Endodermal cell (in vitro differentiated cells): Measurements from ENCODE around the gene VKORC1L1. TPM values are rescaled to one million over a fixed set of nuclear protein-coding genes. Genes with fewer than 3 reads are reported as not detected.

Experiments used
- DNase-seq: peaks from one replicate; pipeline ENCODE4 v3.0.0-alpha.2; 2017
- H3K27ac ChIP-seq: 2 replicates; pipeline ENCODE4 v1.5.1; 2013; ENCODE audit warnings: mild to moderate bottlenecking, low read depth, low read length, moderate library complexity
- H3K27me3 ChIP-seq: 2 replicates; pipeline ENCODE4 v1.6.1; 2013; ENCODE audit warnings: mild to moderate bottlenecking, low read length, moderate library complexity; ENCODE audit not compliant: insufficient read depth, control insufficient read depth, poor library complexity, severe bottlenecking
- H3K36me3 ChIP-seq: 2 replicates; pipeline ENCODE4 v1.7.0; 2013; ENCODE audit warnings: mild to moderate bottlenecking, low read length, moderate library complexity; ENCODE audit not compliant: control insufficient read depth, insufficient read depth
- H3K4me1 ChIP-seq: one replicate; pipeline ENCODE4 v1.7.0; 2013; ENCODE audit warnings: low read length; ENCODE audit not compliant: control insufficient read depth, insufficient read depth
- H3K4me3 ChIP-seq: 2 replicates; pipeline ENCODE4 v1.5.1; 2013; ENCODE audit warnings: mild to moderate bottlenecking, low read length, moderate library complexity
- H3K9ac ChIP-seq: 2 replicates; pipeline ENCODE4 v1.6.1; 2013; ENCODE audit warnings: mild to moderate bottlenecking, low read length, moderate library complexity; ENCODE audit not compliant: poor library complexity, severe bottlenecking; ENCODE audit errors: extremely low read depth
- H3K9me3 ChIP-seq: 2 replicates; pipeline ENCODE4 v1.6.1; 2013; ENCODE audit warnings: mild to moderate bottlenecking, low read length, moderate library complexity; ENCODE audit not compliant: control insufficient read depth
- H3K27ac Mint-ChIP-seq: 2 replicates; pipeline ENCODE4 v1.8.0; 2020; ENCODE audit warnings: mixed read lengths
- H3K27me3 Mint-ChIP-seq: 2 replicates; pipeline ENCODE4 v1.8.0; 2021; ENCODE audit warnings: mild to moderate bottlenecking, mixed read lengths; ENCODE audit not compliant: insufficient read depth
- H3K36me3 Mint-ChIP-seq: 2 replicates; pipeline ENCODE4 v1.8.0; 2020; ENCODE audit warnings: low read depth, mixed read lengths
- H3K4me1 Mint-ChIP-seq: 2 replicates; pipeline ENCODE4 v1.8.0; 2020; ENCODE audit warnings: mixed read lengths
- H3K4me3 Mint-ChIP-seq: 2 replicates; pipeline ENCODE4 v1.8.0; 2020; ENCODE audit warnings: mild to moderate bottlenecking, moderate library complexity, mixed read lengths
- H3K9me3 Mint-ChIP-seq: 2 replicates; pipeline ENCODE4 v1.8.0; 2020; ENCODE audit warnings: mild to moderate bottlenecking, mixed read lengths
- CTCF ChIP-seq: fragments of 200-600 bp; sonication (generic); conservative IDR thresholded peaks from 2 replicates; pipeline ENCODE4 v1.5.0; 2021; ENCODE audit warnings: antibody characterized with exemption, mild to moderate bottlenecking
- WGBS, 2 experiments: methylation state at CpG; one replicate each; pipeline versions ENCODE4 v1.1.5 to v1.1.7; 2013; ENCODE audit warnings: missing lambda C conversion rate in 2 of 2, mixed read lengths in 1 of 2; ENCODE audit not compliant: insufficient coverage in 1 of 2, insufficient read length in 1 of 2; 5-methylcytosine and 5-hydroxymethylcytosine counted together
- total RNA-seq, 2 donors: library from RNA; stranded (reverse); fragmentation: NEBNext Ultra II Directional in 1 of 2; extraction: Animal tissue kit (Norgen Biotek cat#: 25700) in 1 of 2; gene quantifications; 2 replicates in 1 of 2; 3 replicates in 1 of 2; pipeline ENCODE4 v1.2.1, GENCODE V29; 2021

The VKORC1L1 gene
- total RNA-seq, 2 donors from 2014 or later: 20.7 to 24.7 TPM

- peaks cover 34% of the 10 kb centered on the region for H3K36me3 Mint-ChIP-seq
Measured at GRCh38 chr7:65978891-65979582, 106.2 kb downstream of the VKORC1L1 start.

GRCh38 chr7:65979583-65980477 lies 107.0 kb downstream of the VKORC1L1 start:
- no peaks in the 10 kb centered on the region for H3K9me3 Mint-ChIP-seq
- TF ChIP-seq CTCF: no peak
- Histone ChIP-seq H3K4me3 (peak overlapping the region; percentile 81), H3K9me3 (no peaks in the 10 kb centered on the region), H3K27ac (no peak overlapping the region), H3K27me3 (no peaks in the 10 kb centered on the region), H3K9ac (no peak overlapping the region), H3K4me1 (no peaks in the 10 kb centered on the region), H3K36me3 (peaks cover 13% of the 10 kb centered on the region)
- H3K36me3 Mint-ChIP-seq: peaks cover 27% of the 10 kb centered on the region
- H3K27me3 Mint-ChIP-seq: no peaks in the 10 kb centered on the region
- peak overlapping the region; percentile 65 for H3K4me3 Mint-ChIP-seq
- 93 to 96% methylated on average over 10 to 29 of the region's 29 CpGs for WGBS, 2 experiments
- H3K4me1 Mint-ChIP-seq: peaks cover 3% of the 10 kb centered on the region
- DNase-seq: no peak
- no peak overlapping the region for H3K27ac Mint-ChIP-seq

More at GRCh38 chr7:65978891-65979582, 106.2 kb downstream of the VKORC1L1 start:
- H3K4me1 ChIP-seq: no peaks in the 10 kb centered on the region
- H3K4me3 Mint-ChIP-seq: no peak overlapping the region
- H3K27ac ChIP-seq: no peak overlapping the region
- peaks cover 17% of the 10 kb centered on the region for H3K36me3 ChIP-seq
- H3K4me1 Mint-ChIP-seq: peaks cover 3% of the 10 kb centered on the region
- no peak overlapping the region for H3K27ac Mint-ChIP-seq
- 96 to 97% methylated on average over 17 to 18 of the region's 18 CpGs for WGBS, 2 experiments
- no peaks in the 10 kb centered on the region for H3K27me3 ChIP-seq
- H3K4me3 ChIP-seq: no peak overlapping the region
- H3K9me3 ChIP-seq: no peaks in the 10 kb centered on the region
- DNase-seq: no peak
- H3K9me3 Mint-ChIP-seq: no peaks in the 10 kb centered on the region
- no peak for TF ChIP-seq CTCF
- H3K27me3 Mint-ChIP-seq: no peaks in the 10 kb centered on the region
- no peak overlapping the region for H3K9ac ChIP-seq

- Histone ChIP-seq H3K9ac (no peak overlapping the region), H3K4me3 (peak overlapping the region; percentile 81), H3K36me3 (peaks cover 9% of the 10 kb centered on the region), H3K27me3 (no peaks in the 10 kb centered on the region), H3K4me1 (no peaks in the 10 kb centered on the region), H3K9me3 (no peaks in the 10 kb centered on the region), H3K27ac (no peak overlapping the region)
- peaks cover 3% of the 10 kb centered on the region for H3K4me1 Mint-ChIP-seq
- 80 to 89% methylated on average over 8 to 11 of the region's 11 CpGs for WGBS, 2 experiments
- H3K27me3 Mint-ChIP-seq: no peaks in the 10 kb centered on the region
- no peaks in the 10 kb centered on the region for H3K9me3 Mint-ChIP-seq
- H3K4me3 Mint-ChIP-seq: peak overlapping the region; percentile 65
- no peak for DNase-seq
- no peak for TF ChIP-seq CTCF
- H3K36me3 Mint-ChIP-seq: peaks cover 25% of the 10 kb centered on the region
- H3K27ac Mint-ChIP-seq: peak overlapping the region; percentile 39
Measured at GRCh38 chr7:65980478-65981250, 107.8 kb downstream of the VKORC1L1 start.
